HG03558 (cell line): ENCODE data around the gene DEFB121.
"Not testable (repeated sequence)": the region's sequence is repeated elsewhere in the genome, so short reads cannot be mapped to it uniquely, and the experiment has no call there.

Experiments
- ATAC-seq: cut with Tn5 transposase; IDR thresholded peaks from one replicate; pipeline ENCODE4 v1.9.1; 2021; ENCODE audit warnings: moderate number of reproducible peaks; ENCODE audit not compliant: unreplicated experiment; ENCODE audit errors: extremely low read depth

The DEFB121 gene, protein sequence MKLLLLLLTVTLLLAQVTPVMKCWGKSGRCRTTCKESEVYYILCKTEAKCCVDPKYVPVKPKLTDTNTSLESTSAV

GRCh38 chr20:31406115-31406514, at the start of gene DEFB121:
Gene DEFB121 (minus strand): TSS chr20:31406215. CDS start chr20:31406152, 63 bp downstream.
- no peak for ATAC-seq

DNA sequence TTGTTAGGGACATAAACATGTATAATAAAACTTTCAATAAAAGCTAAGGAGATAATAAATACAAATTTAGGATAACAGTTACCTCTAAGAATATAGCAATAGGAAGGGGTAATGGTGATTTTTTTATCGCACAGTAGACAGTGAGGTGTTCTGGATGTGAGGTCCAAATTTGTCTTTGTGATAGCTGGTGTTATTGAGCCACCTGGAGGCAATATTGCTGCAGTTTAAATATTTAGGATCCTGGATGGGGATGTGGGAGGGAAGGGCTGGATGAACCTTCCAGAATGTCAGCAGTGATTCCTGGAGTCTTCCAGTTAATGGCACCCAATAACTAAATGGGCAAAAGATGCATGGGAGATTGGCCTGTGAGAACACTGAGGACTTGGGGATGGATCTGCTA, 48.3 kb upstream of the DEFB121 start:
- ATAC-seq, result no peak

DNA sequence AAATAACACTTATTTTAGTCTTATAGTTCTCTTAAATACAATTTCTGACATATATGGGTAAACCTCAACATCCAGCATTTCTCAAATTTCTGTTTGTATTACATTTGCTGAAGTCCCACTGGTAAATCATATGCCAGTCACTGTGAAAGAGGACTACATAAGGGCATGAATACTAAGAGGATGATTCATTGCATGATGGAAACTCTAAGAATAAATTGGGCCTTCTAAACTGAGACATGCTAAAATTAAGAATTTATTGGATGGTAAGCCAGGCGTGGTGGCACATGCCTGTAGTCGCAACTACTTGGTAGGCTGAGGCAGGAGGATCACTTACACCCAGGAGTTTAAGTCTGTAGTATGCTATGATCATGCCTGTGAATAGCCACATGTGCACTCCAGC, 46.6 kb upstream of the DEFB121 start:
- ATAC-seq, result no peak

DNA sequence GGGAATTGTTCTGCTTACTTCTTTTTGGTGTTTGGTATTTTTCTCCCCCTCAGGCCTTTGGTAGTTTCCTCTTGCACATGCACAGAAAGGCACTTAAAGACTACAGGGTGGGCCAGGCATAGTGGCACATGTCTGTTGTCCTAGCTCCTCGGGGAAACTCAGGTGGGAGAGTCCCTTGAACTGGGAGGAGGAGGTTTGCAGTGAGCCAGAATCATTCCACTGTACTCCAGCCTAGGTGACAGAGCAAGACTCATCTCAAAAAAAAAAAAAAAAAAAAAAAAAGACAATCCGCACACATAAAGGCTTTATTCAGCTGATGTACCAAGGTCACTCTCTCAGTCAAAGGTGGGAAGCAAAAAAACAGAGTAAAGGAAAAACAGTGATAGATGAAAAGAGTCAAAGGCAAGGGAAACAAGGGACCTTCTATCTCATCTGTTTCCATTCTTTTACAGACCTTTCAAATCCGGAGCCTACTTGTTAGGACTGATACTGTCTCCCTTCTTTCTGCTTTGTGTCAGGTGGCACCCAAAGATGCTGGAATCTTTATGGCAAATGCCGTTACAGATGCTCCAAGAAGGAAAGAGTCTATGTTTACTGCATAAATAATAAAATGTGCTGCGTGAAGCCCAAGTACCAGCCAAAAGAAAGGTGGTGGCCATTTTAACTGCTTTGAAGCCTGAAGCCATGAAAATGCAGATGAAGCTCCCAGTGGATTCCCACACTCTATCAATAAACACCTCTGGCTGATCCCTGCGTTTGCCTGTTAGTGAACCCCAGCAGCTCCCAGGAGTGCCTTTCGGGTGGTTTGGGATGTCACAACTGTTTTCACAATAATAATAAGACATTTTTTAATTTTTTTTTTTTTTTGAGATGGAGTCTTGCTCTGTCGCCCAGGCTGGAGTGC, 43.7 kb upstream of the DEFB121 start:
- ATAC-seq, result no peak

DNA sequence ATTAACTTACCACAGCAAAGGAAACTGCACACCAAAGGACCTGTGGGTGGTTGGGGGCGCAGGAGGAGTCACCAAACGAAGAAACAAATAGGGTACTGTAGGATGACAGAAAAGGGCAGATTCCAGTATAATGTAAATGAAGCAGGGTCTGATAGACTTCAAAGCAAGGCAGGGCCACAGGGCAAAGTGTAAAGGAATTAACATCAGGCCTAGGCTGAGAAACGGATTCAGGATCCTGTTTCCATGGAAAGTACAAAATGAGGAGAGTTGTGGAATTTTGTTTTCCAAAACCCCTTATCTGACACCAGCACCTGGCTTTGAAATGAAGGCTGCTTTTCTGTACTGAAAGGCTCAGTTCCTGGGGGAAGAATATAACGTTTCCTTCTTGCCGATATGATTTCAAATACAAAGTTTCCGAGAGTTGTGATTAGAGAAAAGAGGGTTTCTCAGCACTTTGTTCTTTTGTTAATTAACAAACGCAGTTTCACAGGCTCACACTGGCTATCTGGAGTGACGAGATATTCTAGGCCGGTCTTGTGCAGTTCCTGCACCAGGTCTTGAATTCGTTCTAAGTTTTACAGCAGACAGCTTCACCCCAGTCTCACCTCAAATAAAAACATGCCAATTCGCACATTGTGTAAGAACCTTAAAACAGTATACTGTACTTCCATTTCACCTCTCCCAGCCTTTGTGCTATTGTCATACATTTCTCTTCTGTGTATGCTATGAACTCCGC, 40.2 kb upstream of the DEFB121 start:
- ATAC-seq, result no peak

DNA sequence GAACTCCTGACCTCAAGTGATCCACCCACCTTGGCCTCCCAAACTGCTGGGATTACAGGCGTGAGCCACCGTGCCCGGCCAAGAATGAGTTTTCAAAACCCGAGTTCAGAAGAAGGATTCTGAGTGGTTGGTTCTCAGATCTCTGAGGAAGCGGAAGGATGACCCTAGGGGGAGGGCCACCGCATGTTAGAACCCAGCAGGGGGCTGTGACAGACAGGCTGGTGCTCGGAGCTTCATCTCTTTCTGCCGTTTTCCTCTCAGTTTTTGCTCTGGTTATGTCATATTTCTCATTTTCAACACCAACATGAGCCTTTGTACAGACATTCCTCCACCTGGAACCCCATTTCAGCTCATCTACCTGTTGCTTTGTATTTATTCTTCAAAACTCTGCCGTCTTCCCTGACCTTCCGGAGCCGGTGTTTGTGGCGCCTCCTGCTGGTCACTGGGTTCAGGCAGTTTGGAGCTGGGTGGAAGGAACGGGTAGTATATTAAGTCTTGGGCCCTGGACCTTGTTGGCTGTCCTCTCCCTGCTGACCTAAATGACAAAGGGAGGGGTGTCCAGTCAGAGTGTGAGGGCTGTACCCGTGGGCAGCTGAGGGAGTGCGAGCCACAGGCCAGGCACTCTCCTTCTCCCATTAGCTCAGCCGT, 34.1 kb upstream of the DEFB121 start, which contains the start of gene DEFB123:
Gene DEFB123 (plus strand): TSS at position 621 of the 648 bp plus-strand sequence. CDS start 67 bp downstream, outside the sequence.
- no peak for ATAC-seq

DNA sequence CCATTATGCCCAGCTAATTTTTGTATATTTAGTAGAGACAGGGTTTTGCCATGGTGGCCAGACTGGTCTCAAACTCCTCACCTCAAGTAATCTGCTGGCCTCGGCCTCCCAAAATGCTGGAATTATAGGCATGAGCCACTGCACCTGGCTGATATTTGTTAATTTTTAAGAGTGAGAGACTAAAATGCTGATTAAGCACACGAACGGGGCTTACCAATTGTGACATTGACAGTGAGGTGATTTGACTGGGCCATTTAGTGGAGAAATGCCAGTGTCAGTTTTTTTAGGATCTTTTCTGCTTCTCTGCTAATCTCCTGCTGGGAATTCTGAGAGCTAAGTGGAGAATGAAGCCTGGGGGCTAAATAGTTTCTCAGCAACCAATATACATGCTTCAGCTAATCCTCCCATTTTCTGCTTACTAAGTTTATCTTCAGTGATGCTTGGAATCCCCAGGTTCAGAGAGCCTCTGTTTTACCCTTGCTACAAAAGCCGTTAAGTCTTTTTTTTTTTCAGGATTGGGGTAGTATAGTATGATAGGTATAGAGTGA, 24.6 kb upstream of the DEFB121 start:
- no peak for ATAC-seq

GRCh38 chr20:31427576-31427975, 21.6 kb upstream of the DEFB121 start:
- not testable (repeated sequence) for ATAC-seq

GRCh38 chr20:31426891-31427551, 21.0 kb upstream of the DEFB121 start:
- ATAC-seq, result not testable (repeated sequence)

DNA sequence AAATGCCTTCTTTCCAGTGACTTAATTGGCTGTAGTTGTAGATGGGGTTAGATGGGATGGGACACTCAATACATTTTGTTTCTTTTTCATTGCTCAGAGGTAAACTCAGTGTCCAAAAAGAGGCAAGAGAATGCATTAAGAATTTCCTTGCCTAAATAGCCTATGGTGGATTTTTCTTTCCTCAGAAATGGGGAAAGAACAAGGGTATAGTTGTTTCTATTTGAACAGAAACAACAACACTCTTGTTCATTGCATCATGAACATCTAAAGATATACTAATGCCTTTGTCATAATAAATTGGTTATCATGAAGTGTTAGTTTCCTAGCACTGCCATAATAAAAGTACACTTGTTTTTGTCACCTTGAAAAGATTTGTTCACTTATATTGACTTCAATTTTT, 19.8 kb upstream of the DEFB121 start:
- no peak for ATAC-seq

GRCh38 chr20:31418307-31418706, 12.3 kb upstream of the DEFB121 start:
- ATAC-seq, result no peak

DNA sequence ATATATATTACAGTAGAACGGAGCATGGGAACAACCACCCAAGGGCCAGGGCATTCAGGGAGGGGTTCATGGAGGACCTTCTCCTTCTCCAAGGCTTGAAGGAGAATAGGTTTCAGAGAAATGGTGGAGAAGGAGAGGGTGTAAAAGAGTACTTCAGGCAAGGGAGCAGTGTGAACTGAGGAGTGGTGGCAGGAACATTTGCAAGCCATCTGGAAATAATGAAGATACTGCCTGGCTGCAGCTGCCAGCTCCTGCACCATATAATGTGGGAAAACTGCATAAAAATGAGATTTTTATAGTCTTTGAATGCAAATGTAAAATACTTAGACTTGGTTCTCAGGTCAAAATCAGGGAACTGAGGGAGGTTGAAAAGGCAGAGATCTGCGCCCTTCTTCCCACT, 9.6 kb upstream of the DEFB121 start:
- ATAC-seq, result no peak

- no peak for ATAC-seq
Measured at GRCh38 chr20:31414381-31414780, 8.4 kb upstream of the DEFB121 start.

DNA sequence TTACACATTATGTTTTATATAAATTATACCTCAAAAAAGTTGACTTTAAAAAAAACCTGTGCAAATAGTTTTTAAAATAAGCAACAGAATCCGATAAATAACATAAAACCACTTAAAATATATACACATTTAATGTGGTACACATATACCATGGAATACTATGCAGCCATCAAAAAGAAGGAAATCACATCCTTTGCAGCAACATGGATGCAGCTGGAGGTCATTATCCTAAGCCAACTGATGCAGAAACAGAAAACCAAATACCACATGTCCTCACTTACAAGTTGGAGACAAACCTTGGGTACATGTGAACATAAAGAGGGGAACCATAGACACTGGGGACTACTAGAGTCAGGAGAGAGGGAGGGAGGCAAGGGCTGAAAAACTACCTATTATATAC, 4.0 kb upstream of the DEFB121 start:
- no peak for ATAC-seq

- no peak for ATAC-seq
Measured at GRCh38 chr20:31403886-31404285, 2.1 kb downstream of the DEFB121 start.

- no peak for ATAC-seq
Measured at GRCh38 chr20:31394900-31395299, 11.1 kb downstream of the DEFB121 start.

DNA sequence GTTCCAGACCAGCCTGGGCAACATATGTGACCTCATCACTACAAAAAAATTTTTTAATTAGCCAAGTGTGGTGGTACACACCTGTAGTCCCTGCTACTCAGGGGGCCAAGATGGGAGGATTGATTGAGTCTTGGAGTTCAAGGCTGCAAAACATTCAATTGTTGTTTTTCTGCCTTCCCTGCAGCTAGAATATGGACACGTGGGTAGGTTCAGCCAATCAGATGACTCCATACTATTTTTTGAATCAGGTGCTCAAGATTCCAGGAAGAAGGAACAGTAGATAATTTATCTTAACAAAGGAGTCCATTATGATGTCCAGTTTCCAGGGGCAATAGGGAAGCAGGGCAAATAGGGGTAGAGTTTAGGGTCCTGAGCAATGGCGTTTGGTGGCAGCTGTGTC, 13.2 kb downstream of the DEFB121 start:
- no peak for ATAC-seq

- no peak for ATAC-seq
Measured at GRCh38 chr20:31390490-31390889, 15.5 kb downstream of the DEFB121 start, which contains the start of gene DEFB119. Gene DEFB119 (minus strand): TSS chr20:31390590. CDS start chr20:31390483, 107 bp downstream.

DNA sequence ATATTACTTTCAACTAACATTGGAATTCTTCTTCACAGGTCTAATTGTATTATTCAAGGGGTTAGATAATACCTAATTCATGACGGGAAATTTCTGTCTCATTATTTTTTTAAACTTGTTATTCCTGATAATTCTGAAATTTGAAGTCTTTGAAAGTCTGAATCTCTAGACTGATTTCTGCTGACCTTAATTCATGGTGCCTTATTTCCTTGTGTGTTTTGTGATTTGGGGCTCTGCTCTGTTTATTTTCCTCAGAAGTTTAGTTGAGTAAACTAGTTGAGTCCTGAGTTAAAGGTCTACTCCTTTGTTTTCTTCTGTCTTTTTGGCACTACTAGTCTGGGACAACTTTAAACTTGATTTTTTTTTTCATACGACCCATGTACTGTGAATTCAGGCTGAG, 31.7 kb downstream of the DEFB121 start:
- ATAC-seq, result no peak

- no peak for ATAC-seq
Measured at GRCh38 chr20:31368301-31368700, 37.7 kb downstream of the DEFB121 start, which contains the start of gene DEFB118. Gene DEFB118 (plus strand): TSS chr20:31368601. CDS start chr20:31368651, 50 bp downstream.
